GM12892 (cell line): ENCODE data around the gene SH3TC1.

Experiments used
- POLR2A ChIP-seq: IDR thresholded peaks from 2 replicates; pipeline ENCODE4 v1.6.1; 2011; ENCODE audit warnings: low read depth, low read length, control low read depth
- TAF1 ChIP-seq: IDR thresholded peaks from 2 replicates; pipeline ENCODE4 v1.6.1; 2011; ENCODE audit warnings: low read depth, mild to moderate bottlenecking, control low read depth, low read length, borderline replicate concordance

GRCh38 chr4:8236106-8236919 lies 37.2 kb downstream of the SH3TC1 start:
- TF ChIP-seq POLR2A (no peak), TAF1 (no peak)
